Hepatocyte (in vitro differentiated cells): ENCODE results near the gene SCTR. TPM values are rescaled to one million over a fixed set of nuclear protein-coding genes. Genes with fewer than 3 reads are reported as not detected.
"Not testable (repeated sequence)": the region's sequence is repeated elsewhere in the genome, so short reads cannot be mapped to it uniquely, and the experiment has no call there.

Source experiments
- DNase-seq: peaks from one replicate; pipeline ENCODE4 v3.0.0-alpha.2; 2016; ENCODE audit warnings: low spot score
- H2AFZ ChIP-seq: fragments of 200-600 bp; sonication (generic); 2 replicates; pipeline ENCODE4 v1.6.0; 2016; ENCODE audit warnings: antibody characterized with exemption, mild to moderate bottlenecking
- H3K27ac ChIP-seq: fragments of 200-600 bp; sonication (generic); 2 replicates; pipeline ENCODE4 v1.5.1; 2016; ENCODE audit warnings: mild to moderate bottlenecking
- H3K27me3 ChIP-seq: fragments of 200-600 bp; sonication (generic); 2 replicates; pipeline ENCODE4 v1.6.1; 2016
- H3K36me3 ChIP-seq: fragments of 200-600 bp; sonication (generic); replicated peaks from 2 replicates; pipeline ENCODE4 v1.5.1; 2016; ENCODE audit warnings: low read depth; ENCODE audit not compliant: insufficient read depth
- H3K4me1 ChIP-seq: fragments of 200-600 bp; sonication (generic); 2 replicates; pipeline ENCODE4 v1.5.1; 2016; ENCODE audit warnings: mild to moderate bottlenecking, moderate library complexity; ENCODE audit not compliant: insufficient read depth
- H3K4me2 ChIP-seq: fragments of 200-600 bp; sonication (generic); 2 replicates; pipeline ENCODE4 v1.6.0; 2016
- H3K4me3 ChIP-seq: fragments of 200-600 bp; sonication (generic); 2 replicates; pipeline ENCODE4 v1.5.1; 2016; ENCODE audit warnings: mild to moderate bottlenecking
- H3K79me2 ChIP-seq: fragments of 200-600 bp; sonication (generic); 2 replicates; pipeline ENCODE4 v1.6.0; 2017; ENCODE audit warnings: mild to moderate bottlenecking
- H3K9me2 ChIP-seq: fragments of 200-600 bp; sonication (generic); replicated peaks from 2 replicates; pipeline ENCODE4 v1.6.0; 2017; ENCODE audit warnings: mild to moderate bottlenecking; ENCODE audit not compliant: insufficient read depth
- H3K9me3 ChIP-seq: fragments of 200-600 bp; sonication (generic); 2 replicates; pipeline ENCODE4 v1.5.1; 2016; ENCODE audit warnings: low read depth, mild to moderate bottlenecking
- H4K20me1 ChIP-seq: fragments of 200-600 bp; sonication (generic); 2 replicates; pipeline ENCODE4 v1.6.0; 2016; ENCODE audit warnings: mild to moderate bottlenecking; ENCODE audit not compliant: insufficient read depth, poor library complexity, severe bottlenecking
- CTCF ChIP-seq: fragments of 200-600 bp; sonication (generic); IDR thresholded peaks from 2 replicates; pipeline ENCODE4 v1.5.1; 2016; ENCODE audit warnings: antibody characterized with exemption, mild to moderate bottlenecking; ENCODE audit not compliant: poor library complexity
- EZH2 ChIP-seq: fragments of 200-600 bp; sonication (generic); IDR thresholded peaks from 2 replicates; pipeline ENCODE4 v1.6.1; 2016; ENCODE audit warnings: antibody characterized with exemption, mild to moderate bottlenecking, borderline replicate concordance
- EZH2phosphoT487 ChIP-seq: fragments of 200-600 bp; sonication (generic); IDR thresholded peaks from one replicate; pipeline ENCODE4 v1.6.1; 2018; ENCODE audit warnings: antibody characterized with exemption, mild to moderate bottlenecking, low read depth, moderate library complexity; ENCODE audit not compliant: unreplicated experiment, severe bottlenecking
- WGBS: methylation state at CpG from one replicate; pipeline ENCODE4 v1.1.6; 2016; ENCODE audit warnings: low lambda C conversion rate; ENCODE audit errors: missing lambda C conversion rate; 5-methylcytosine and 5-hydroxymethylcytosine counted together
- polyA plus RNA-seq: library from polyadenylated mRNA; unstranded; fragments of >200 nt; fragmentation: Nextera tagmentation; extraction: Ambion mirVana; gene quantifications from 2 replicates; pipeline ENCODE4 v1.2.1, GENCODE V29; 2016
- total RNA-seq: library from RNA; depleted of rRNA; stranded (reverse); fragments of >200 nt; gene quantifications from 2 replicates; pipeline ENCODE4 v1.2.3, GENCODE V29; 2014

Gene SCTR
- total and polyA plus RNA-seq, 2 experiments from 2014 or later: 1.7 to 4.3 TPM

- Histone ChIP-seq H3K27ac (peak overlapping the region; percentile 46), H3K36me3 (no peaks in the 10 kb centered on the region), H3K9me2 (no peaks in the 10 kb centered on the region), H3K4me2 (peak overlapping the region; percentile 11), H4K20me1 (no peaks in the 10 kb centered on the region), H2AFZ (peak overlapping the region; percentile 37), H3K4me3 (no peak overlapping the region), H3K9me3 (no peaks in the 10 kb centered on the region), H3K79me2 (no peaks in the 10 kb centered on the region), H3K4me1 (peaks cover 8% of the 10 kb centered on the region), H3K27me3 (no peaks in the 10 kb centered on the region)
- 55% methylated on average over 5 of the region's 5 CpGs for WGBS
- TF ChIP-seq CTCF: no peak
- DNase-seq: peak; percentile 38
Measured at GRCh38 chr2:119408221-119408619, 116.1 kb downstream of the SCTR start.

DNA sequence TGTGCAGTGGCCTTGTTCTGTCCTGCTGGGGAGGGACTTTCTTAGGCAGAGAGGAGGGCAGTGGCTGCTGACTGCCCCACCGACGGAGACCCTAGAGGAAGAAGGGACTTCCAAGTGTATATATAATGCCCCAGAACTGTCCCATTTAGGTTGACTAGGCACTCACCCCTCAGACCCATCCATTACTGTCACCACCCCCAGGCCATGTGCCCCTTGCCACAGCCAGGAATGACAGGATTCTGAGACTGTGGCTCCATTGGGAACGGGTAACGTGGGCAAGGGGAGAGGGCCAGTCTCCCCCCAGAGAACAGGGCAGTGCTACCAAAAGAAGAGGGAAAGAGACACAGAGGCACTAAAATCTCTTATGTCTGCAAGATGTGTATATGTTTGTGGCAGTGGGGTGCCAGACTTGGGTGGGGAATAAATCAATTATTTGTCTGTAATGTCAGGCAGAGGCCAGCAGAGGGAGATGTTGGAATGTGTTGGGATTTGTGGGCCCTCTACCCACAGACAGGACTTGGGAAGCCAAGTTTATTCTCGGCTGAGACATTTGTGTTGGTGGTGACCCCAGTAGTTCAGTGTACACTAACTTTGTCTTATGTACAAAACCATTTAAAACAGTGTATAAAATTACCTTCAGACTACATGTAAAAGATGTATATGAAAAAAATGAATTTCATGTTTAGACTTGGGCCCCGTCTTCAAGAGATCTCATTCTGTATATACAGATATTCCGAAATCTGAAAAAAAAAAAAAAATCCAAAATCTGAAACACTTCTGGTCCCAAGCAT is 116.7 kb downstream of the SCTR start:
- Histone ChIP-seq H3K9me2 (no peaks in the 10 kb centered on the region), H3K36me3 (no peaks in the 10 kb centered on the region), H4K20me1 (no peaks in the 10 kb centered on the region), H2AFZ (peak overlapping the region; percentile 37), H3K27me3 (no peaks in the 10 kb centered on the region), H3K79me2 (no peaks in the 10 kb centered on the region), H3K4me1 (peaks cover 13% of the 10 kb centered on the region), H3K27ac (peak overlapping the region; percentile 46), H3K9me3 (no peaks in the 10 kb centered on the region), H3K4me2 (peak overlapping the region; percentile 11), H3K4me3 (no peak overlapping the region)
- peak; percentile 76 for DNase-seq
- no peak for TF ChIP-seq EZH2phosphoT487
- peak; percentile 80 for TF ChIP-seq CTCF
- WGBS: 73% methylated on average over 6 of the region's 7 CpGs

DNA sequence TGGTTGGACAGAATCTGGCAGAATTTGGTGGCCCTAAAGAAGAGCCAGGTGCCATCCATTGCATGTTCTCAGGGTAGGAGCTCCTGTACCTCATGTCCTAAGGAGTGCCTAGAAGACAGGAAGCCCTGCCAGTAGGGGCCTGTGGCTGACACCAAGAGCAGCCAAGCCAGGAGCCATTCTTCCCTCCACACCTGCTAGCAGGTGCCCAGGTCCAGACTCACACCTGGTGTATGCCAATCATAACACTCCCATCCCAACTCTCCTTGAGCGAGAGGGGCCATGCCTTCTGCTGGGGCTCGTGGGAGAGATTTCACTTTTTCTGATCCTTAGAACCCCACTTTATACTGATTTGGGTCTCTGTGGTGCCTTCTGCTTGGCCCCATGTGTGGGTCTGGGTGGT is 119.1 kb downstream of the SCTR start:
- H3K9me2 ChIP-seq: no peaks in the 10 kb centered on the region
- no peaks in the 10 kb centered on the region for H4K20me1 ChIP-seq
- TF ChIP-seq EZH2phosphoT487 (no peak), EZH2 (no peak), CTCF (no peak)
- peaks cover 13% of the 10 kb centered on the region for H3K4me1 ChIP-seq
- no peaks in the 10 kb centered on the region for H3K9me3 ChIP-seq
- no peak for DNase-seq
- no peaks in the 10 kb centered on the region for H3K79me2 ChIP-seq
- H3K27ac ChIP-seq: no peak overlapping the region
- H3K4me3 ChIP-seq: no peak overlapping the region
- no peak overlapping the region for H2AFZ ChIP-seq
- no peak overlapping the region for H3K4me2 ChIP-seq
- H3K27me3 ChIP-seq: no peaks in the 10 kb centered on the region
- 75% methylated on average over 2 of the region's 2 CpGs for WGBS
- no peaks in the 10 kb centered on the region for H3K36me3 ChIP-seq

- not testable (repeated sequence) for H3K79me2 ChIP-seq, H3K27me3 ChIP-seq, H3K4me2 ChIP-seq, H3K9me2 ChIP-seq, H2AFZ ChIP-seq, DNase-seq, H4K20me1 ChIP-seq, H3K4me3 ChIP-seq, H3K9me3 ChIP-seq, H3K36me3 ChIP-seq
- 88% methylated on average over 12 of the region's 12 CpGs for WGBS
- Histone ChIP-seq H3K4me1 (peaks cover 13% of the 10 kb centered on the region), H3K27ac (peak overlapping the region; percentile 78)
Measured at GRCh38 chr2:119403618-119404017, 120.7 kb downstream of the SCTR start.
